Measurements from ENCODE around the gene TMEM161A. TPM values are rescaled to one million over a fixed set of nuclear protein-coding genes. Genes with fewer than 3 reads are reported as not detected.
A peak's percentile ranks its signal among the peaks of the same experiment; 100 is the strongest.

TMEM161A gene
- total and polyA plus RNA-seq, 2 of the 13 experiments (the other 11 are each of a cell fraction or from before 2014, with no cell fraction given), result 25.9 to 31.4 TPM

- TF ChIP-seq EEA1 (CRISPR knock-in tag; IDR thresholded peaks at IDR 0.05; ENCODE audit: borderline replicate concordance) (no peak), BCLAF1 (IDR thresholded peaks at IDR 0.05) (no peak), HNRNPK (IDR thresholded peaks at IDR 0.05; ENCODE audit: low read depth, low read length, poor library complexity, severe bottlenecking) (no peak), ZNF550 (CRISPR knock-in tag; IDR thresholded peaks at IDR 0.05; ENCODE audit: borderline replicate concordance) (no peak), ZFP82 (CRISPR knock-in tag; IDR thresholded peaks at IDR 0.05; ENCODE audit: borderline replicate concordance) (no peak), RCOR2 (CRISPR knock-in tag; IDR thresholded peaks at IDR 0.05) (no peak; the same call in 1 of the 2 replicates), HES4 (CRISPR knock-in tag; IDR thresholded peaks at IDR 0.05; ENCODE audit: borderline replicate concordance) (0 out of 2 replicates have a peak, but pooled peaks have one; percentile 43), MXI1 (IDR thresholded peaks at IDR 0.05; ENCODE audit: borderline replicate concordance, low read depth, low read length) (peak; percentile 7; the same call in 1 of the 3 replicates), BCL6 (CRISPR knock-in tag; IDR thresholded peaks at IDR 0.05) (peak; percentile 63), NR2F1 (CRISPR knock-in tag; IDR thresholded peaks at IDR 0.05) (no peak), ZNF570 (CRISPR knock-in tag; IDR thresholded peaks at IDR 0.05; ENCODE audit: borderline replicate concordance) (no peak), PPARG (CRISPR knock-in tag; conservative IDR thresholded peaks at IDR 0.05) (peak; percentile 95), FLYWCH1 (CRISPR knock-in tag; IDR thresholded peaks at IDR 0.05) (no peak), ZNF12 (CRISPR knock-in tag; IDR thresholded peaks at IDR 0.05) (peak; percentile 47; the same call in 1 of the 2 replicates), SSRP1 (CRISPR knock-in tag; IDR thresholded peaks at IDR 0.05) (no peak; the same call in 1 of the 2 replicates), ZNF276 (CRISPR knock-in tag; IDR thresholded peaks at IDR 0.05; ENCODE audit: low read depth) (no peak), ZBTB20 (CRISPR knock-in tag; IDR thresholded peaks at IDR 0.05; ENCODE audit: borderline replicate concordance, low read depth) (no peak), IKZF4 (CRISPR knock-in tag; IDR thresholded peaks at IDR 0.05; ENCODE audit: borderline replicate concordance, low read depth, not compliant biosample characterization) (no peak), PAF1 (CRISPR knock-in tag; IDR thresholded peaks at IDR 0.05) (no peak), SP2 (CRISPR knock-in tag; IDR thresholded peaks at IDR 0.05) (no peak; the same call in 1 of the 2 replicates), ZNF501 (CRISPR knock-in tag; IDR thresholded peaks at IDR 0.05) (peak; percentile 74), ELF3 (CRISPR knock-in tag; IDR thresholded peaks at IDR 0.05) (peak; percentile 37; the same call in 1 of the 2 replicates), PITX1 (CRISPR knock-in tag; IDR thresholded peaks at IDR 0.05) (peak; percentile 81)
- TF ChIP-seq, protein P1, sequence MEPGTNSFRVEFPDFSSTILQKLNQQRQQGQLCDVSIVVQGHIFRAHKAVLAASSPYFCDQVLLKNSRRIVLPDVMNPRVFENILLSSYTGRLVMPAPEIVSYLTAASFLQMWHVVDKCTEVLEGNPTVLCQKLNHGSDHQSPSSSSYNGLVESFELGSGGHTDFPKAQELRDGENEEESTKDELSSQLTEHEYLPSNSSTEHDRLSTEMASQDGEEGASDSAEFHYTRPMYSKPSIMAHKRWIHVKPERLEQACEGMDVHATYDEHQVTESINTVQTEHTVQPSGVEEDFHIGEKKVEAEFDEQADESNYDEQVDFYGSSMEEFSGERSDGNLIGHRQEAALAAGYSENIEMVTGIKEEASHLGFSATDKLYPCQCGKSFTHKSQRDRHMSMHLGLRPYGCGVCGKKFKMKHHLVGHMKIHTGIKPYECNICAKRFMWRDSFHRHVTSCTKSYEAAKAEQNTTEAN (CRISPR knock-in tag; conservative IDR thresholded peaks at IDR 0.05), result no peak; the same call in 1 of the 2 replicates
Observed at GRCh38 chr19:19098703-19099632, 39.3 kb downstream of the TMEM161A start (continued).
